ENCODE results near the gene SVOPL.

The SVOPL gene

GRCh38 chr7:138545123-138545522, 156.0 kb downstream of the SVOPL start:
- TF ChIP-seq ZBTB7A (IDR thresholded peaks at IDR 0.05; ENCODE audit: low read depth) (no peak), USF1 (IDR thresholded peaks at IDR 0.05) (no peak), TAF1 (IDR thresholded peaks at IDR 0.05; ENCODE audit: low read depth) (no peak), NFIC (IDR thresholded peaks at IDR 0.05) (no peak), CEBPB (IDR thresholded peaks at IDR 0.05) (no peak), CREB1 (IDR thresholded peaks at IDR 0.05; ENCODE audit: low read depth) (no peak), MAX (IDR thresholded peaks at IDR 0.05) (no peak), FOXM1 (IDR thresholded peaks at IDR 0.05; ENCODE audit: borderline replicate concordance, low read depth) (no peak), REST (IDR thresholded peaks at IDR 0.05; ENCODE audit: low read depth) (no peak), TEAD4 (IDR thresholded peaks at IDR 0.05) (no peak)
